T-helper 22 cell (primary cell): ENCODE data around the gene EPHB1.
"Not testable (repeated sequence)": the region's sequence is repeated elsewhere in the genome, so short reads cannot be mapped to it uniquely, and the experiment has no call there.

ENCODE experiments used
- DNase-seq: peaks from one replicate; pipeline ENCODE4 v3.0.0-alpha.2; 2020; ENCODE audit warnings: low read depth

The EPHB1 gene

DNA sequence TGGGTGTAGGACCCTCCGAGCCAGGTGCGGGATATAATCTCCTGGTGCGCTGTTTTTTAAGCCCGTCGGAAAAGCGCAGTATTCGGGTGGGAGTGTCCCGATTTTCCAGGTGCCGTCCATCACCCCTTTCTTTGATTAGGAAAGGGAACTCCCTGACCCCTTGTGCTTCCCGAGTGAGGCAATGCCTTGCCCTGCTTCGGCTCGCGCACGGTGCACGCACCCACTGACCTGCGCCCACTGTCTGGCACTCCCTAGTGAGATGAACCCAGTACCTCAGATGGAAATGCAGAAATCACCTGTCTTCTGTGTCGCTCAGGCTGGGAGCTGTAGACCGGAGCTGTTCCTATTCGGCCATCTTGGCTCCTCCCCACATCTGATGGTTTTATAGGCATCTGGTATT, 210.6 kb downstream of the EPHB1 start:
- not testable (repeated sequence) for DNase-seq

GRCh38 chr3:135007607-135008006, 212.5 kb downstream of the EPHB1 start:
- DNase-seq: no peak

DNA sequence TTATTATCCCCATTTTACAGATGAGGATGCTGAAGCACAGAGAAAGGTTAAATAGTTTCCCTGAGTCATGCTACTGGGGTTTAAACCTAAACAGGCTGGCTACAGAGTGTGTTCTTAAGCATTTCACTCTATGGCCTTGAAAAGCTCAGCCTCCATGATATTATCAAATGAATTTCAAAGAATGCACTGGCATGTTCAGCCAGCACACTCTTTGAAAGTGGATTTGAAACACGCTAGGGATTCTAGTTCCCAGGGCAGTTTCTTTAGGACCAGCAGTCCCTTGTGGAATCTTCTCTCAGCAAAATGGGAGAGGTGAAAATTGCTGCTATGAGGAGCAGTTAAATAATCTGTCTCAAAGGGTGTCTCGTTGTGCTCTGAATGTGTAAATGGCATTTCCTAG, 213.3 kb downstream of the EPHB1 start:
- no peak for DNase-seq

DNA sequence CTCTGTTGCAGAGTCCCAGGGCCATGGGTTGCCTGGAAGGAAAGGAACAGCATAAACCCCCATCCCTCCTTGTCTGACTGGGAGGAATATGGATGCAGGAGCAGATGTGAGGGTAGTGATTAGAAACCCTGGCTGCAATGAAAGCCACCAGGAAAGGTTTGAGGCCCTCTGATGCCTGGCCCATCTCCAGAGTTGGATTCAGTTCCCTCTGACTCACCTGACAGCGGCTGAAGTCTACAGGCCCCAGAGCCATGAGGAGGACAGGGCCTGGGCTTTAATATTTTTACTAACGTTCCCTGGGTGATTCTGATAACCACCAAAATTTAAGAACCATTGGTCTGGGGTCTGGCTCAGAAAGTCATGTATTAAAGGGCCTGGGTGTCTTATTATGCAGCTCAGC, 214.0 kb downstream of the EPHB1 start:
- no peak for DNase-seq

- DNase-seq: no peak
Observed at GRCh38 chr3:135012101-135012500, 217.0 kb downstream of the EPHB1 start.

- no peak for DNase-seq
Observed at GRCh38 chr3:135013206-135013605, 218.1 kb downstream of the EPHB1 start.

DNA sequence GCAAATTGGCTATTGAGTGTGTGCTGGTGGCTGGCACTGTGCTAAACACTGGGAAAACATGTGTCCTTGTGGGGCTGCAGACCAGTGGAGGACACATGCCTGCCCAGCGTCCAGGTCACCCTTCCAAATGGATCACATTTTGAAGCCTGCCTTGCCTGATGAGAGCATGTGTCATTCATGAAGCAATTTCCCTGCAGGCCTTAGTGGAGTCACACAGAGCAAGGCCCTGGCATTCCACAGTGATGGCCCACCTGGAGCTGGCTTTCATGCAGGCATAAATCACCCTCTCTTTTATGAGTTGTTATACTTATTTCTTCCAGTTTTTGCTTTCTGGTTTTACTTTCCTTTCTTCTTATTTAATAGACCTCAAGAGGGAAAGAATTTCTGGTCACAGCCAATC, 219.5 kb downstream of the EPHB1 start:
- DNase-seq: no peak

- no peak for DNase-seq
Observed at GRCh38 chr3:135017003-135017893, 222.2 kb downstream of the EPHB1 start.

- DNase-seq: no peak
Observed at GRCh38 chr3:135018149-135018923, 223.3 kb downstream of the EPHB1 start.

DNA sequence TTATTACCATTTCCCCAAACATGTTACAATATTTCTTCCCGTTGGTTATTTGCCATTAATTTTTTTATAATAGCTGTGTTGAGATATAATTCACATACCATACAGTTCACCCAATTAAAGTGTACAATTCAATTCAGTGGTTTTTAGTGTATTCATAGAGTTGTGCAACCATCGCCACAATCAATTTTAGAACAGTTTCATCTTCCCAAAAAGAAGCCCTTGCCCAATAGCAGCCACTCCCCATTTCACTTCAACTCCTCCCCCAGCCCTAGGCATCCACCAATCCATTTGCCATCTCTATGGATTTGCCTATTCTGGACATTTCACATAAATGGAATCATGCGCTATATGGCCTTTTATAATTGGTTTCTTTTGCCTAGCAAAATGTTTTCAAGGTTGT, 225.1 kb downstream of the EPHB1 start:
- DNase-seq: no peak

GRCh38 chr3:135023996-135024658, 229.1 kb downstream of the EPHB1 start:
- DNase-seq: no peak

DNA sequence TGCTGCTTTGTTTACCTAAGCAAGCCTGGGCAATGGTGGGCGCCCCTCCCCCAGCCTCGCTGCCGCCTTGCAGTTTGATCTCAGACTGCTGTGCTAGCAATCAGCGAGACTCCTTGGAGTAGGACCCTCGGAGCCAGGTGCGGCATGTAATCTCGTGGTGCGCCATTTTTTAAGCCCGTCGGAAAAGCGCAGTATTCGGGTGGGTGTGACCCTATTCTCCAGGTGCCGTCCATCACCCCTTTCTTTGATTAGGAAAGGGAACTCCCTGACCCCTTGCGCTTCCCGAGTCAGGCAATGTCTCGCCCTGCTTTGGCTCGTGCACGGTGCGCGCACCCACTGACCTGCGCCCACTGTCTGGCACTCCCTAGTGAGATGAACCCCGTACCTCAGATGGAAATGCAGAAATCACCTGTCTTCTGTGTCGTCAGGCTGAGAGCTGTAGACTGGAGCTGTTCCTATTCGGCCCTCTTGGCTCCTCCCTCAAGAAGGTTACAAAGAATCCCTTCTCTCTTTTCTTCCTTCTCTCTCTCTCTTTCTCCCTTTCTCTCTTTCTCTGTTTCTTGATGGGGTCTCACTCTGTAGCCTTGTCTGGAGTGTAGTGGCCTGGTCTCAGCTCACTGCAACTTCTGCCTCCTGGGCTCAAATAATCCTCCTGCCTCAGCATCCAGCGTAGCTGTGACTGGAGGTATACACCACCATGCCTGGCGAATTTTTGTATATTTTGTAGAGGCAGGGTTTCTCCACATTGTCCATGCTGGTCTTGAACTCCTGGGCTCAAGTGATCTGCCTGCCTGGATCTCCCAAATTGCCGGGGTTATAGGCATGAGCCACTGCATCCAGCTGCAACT, 235.9 kb downstream of the EPHB1 start:
- DNase-seq: not testable (repeated sequence)

- no peak for DNase-seq
Observed at GRCh38 chr3:135033737-135034136, 238.7 kb downstream of the EPHB1 start.

DNA sequence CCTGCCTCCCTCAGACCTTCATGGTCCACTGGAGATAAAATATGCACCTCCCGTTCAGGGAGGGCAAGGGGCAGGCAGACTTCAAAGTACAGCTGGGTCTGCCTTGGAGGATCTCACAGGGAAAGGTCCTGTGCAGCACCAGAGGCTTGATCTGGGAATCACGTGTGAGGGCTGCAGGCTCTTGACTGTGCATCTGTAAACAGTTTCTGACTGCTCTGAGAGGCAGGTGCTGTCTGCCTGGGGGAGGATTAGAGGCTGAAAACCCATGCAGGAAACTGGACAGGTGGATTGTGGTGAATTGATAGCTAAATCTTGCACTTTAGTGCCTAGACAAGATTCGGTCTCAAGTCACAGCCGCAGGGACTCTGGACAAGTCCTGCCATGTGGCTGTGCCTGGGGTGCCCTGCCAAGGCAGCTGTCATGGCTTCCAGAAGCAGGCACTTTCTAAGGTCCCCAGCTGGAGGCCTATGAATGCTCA, 239.3 kb downstream of the EPHB1 start:
- no peak for DNase-seq

DNA sequence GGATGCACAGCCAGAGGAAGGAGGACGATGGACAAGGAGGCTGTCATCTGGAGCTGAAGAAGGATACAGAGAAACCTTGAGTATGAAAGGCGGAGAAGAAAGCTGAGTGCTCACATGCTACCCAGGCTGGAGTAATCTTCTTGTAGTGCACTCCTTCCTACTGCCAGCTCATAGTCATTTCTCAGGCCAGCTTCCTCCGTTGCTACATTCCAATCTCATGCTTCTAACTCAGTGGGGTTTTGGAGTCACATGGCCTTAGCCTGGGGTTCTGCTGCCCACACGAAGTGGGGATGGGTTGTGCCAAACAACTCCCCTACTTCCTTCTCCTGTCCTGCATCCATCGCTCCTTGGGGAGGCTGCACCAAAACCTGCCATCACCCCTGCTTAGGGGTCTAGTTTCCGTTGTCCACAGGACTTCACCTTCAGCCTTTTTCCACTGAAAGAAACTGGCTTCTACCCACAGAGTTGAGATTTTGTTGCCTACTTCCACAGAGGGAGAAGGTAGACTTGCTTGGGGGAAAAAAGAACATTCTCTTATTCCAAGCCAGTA, 239.9 kb downstream of the EPHB1 start:
- no peak for DNase-seq

- no peak for DNase-seq
Observed at GRCh38 chr3:135038186-135038585, 243.1 kb downstream of the EPHB1 start.

GRCh38 chr3:135039536-135039935, 244.5 kb downstream of the EPHB1 start:
- DNase-seq: not testable (repeated sequence)

- no peak for DNase-seq
Observed at GRCh38 chr3:135040321-135041240, 245.5 kb downstream of the EPHB1 start.

DNA sequence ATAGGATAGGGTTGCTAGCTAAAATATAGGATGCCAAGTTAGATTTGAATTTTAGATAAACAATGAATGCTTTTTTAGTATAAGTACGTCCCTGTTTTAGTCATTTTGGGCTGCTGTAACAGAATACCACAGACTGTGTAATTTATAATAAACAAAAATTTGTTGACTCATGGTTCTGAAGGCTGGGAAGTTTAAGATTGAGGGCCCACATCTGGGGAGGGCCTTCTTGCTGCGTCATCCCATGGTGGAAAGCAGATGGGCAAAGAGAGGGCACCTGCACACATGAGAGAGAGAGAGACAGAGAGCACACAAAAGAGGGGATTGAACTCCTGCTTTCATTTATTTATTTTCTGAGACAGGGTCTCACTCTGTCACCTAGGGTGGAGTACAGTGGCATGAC, 246.5 kb downstream of the EPHB1 start:
- no peak for DNase-seq

DNA sequence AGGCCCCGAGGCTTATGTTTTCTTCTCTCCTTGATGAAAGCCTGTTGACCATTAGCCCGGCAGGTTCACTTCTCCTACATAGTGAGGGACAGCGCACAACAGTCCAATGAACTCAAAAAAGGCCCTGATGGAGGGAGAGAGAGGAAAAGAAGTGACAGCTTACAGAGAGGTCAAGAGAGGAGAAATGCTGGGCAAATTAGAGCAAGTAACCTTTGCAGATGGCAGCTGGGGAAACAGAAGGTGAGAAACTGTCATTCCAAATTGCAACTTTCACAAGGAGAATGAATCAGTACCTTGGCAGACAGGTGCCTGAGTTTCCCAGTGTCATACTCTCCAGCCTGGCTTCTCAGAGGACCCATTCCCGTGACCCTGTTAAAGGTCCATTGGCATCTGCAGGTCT, 252.0 kb downstream of the EPHB1 start:
- no peak for DNase-seq
